ENCODE results near the gene PKMYT1. TPM values are rescaled to one million over a fixed set of nuclear protein-coding genes. Genes with fewer than 3 reads are reported as not detected.

The PKMYT1 gene
- total and polyA plus RNA-seq, 2 experiments from 2014 or later = 90.9 to 100 TPM

- peaks cover 18% of the 10 kb centered on the region for H4K20me1 ChIP-seq (replicated peaks; ENCODE audit: insufficient read depth)
- Mint-ChIP-seq H3K9me3 (no peaks in the 10 kb centered on the region), H3K4me1 (peaks cover 15% of the 10 kb centered on the region; the same call in 2 of the 3 replicates), H3K36me3 (ENCODE audit: low read depth) (peaks cover 37% of the 10 kb centered on the region), H3K27me3 (ENCODE audit: insufficient read depth, low read depth, poor library complexity) (peaks cover 23% of the 10 kb centered on the region), H3K27ac (no peak overlapping the region), H3K4me3 (no peak overlapping the region)
- TF ChIP-seq, protein P1, sequence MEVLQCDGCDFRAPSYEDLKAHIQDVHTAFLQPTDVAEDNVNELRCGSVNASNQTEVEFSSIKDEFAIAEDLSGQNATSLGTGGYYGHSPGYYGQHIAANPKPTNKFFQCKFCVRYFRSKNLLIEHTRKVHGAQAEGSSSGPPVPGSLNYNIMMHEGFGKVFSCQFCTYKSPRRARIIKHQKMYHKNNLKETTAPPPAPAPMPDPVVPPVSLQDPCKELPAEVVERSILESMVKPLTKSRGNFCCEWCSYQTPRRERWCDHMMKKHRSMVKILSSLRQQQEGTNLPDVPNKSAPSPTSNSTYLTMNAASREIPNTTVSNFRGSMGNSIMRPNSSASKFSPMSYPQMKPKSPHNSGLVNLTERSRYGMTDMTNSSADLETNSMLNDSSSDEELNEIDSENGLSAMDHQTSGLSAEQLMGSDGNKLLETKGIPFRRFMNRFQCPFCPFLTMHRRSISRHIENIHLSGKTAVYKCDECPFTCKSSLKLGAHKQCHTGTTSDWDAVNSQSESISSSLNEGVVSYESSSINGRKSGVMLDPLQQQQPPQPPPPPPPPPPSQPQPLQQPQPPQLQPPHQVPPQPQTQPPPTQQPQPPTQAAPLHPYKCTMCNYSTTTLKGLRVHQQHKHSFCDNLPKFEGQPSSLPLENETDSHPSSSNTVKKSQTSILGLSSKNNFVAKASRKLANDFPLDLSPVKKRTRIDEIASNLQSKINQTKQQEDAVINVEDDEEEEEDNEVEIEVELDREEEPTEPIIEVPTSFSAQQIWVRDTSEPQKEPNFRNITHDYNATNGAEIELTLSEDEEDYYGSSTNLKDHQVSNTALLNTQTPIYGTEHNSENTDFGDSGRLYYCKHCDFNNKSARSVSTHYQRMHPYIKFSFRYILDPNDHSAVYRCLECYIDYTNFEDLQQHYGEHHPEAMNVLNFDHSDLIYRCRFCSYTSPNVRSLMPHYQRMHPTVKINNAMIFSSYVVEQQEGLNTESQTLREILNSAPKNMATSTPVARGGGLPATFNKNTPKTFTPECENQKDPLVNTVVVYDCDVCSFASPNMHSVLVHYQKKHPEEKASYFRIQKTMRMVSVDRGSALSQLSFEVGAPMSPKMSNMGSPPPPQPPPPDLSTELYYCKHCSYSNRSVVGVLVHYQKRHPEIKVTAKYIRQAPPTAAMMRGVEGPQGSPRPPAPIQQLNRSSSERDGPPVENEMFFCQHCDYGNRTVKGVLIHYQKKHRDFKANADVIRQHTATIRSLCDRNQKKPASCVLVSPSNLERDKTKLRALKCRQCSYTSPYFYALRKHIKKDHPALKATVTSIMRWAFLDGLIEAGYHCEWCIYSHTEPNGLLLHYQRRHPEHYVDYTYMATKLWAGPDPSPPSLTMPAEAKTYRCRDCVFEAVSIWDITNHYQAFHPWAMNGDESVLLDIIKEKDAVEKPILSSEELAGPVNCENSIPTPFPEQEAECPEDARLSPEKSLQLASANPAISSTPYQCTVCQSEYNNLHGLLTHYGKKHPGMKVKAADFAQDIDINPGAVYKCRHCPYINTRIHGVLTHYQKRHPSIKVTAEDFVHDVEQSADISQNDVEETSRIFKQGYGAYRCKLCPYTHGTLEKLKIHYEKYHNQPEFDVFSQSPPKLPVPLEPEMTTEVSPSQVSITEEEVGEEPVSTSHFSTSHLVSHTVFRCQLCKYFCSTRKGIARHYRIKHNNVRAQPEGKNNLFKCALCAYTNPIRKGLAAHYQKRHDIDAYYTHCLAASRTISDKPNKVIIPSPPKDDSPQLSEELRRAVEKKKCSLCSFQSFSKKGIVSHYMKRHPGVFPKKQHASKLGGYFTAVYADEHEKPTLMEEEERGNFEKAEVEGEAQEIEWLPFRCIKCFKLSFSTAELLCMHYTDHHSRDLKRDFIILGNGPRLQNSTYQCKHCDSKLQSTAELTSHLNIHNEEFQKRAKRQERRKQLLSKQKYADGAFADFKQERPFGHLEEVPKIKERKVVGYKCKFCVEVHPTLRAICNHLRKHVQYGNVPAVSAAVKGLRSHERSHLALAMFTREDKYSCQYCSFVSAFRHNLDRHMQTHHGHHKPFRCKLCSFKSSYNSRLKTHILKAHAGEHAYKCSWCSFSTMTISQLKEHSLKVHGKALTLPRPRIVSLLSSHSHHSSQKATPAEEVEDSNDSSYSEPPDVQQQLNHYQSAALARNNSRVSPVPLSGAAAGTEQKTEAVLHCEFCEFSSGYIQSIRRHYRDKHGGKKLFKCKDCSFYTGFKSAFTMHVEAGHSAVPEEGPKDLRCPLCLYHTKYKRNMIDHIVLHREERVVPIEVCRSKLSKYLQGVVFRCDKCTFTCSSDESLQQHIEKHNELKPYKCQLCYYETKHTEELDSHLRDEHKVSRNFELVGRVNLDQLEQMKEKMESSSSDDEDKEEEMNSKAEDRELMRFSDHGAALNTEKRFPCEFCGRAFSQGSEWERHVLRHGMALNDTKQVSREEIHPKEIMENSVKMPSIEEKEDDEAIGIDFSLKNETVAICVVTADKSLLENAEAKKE (CRISPR knock-in tag; IDR thresholded peaks at IDR 0.05) = no peak
- TF ChIP-seq ZNF114 (CRISPR knock-in tag; IDR thresholded peaks at IDR 0.05) (no peak), NANOG (IDR thresholded peaks at IDR 0.05; ENCODE audit: borderline replicate concordance) (no peak)
- no peaks in the 10 kb centered on the region for H3K9me2 ChIP-seq (ENCODE audit: insufficient read depth)
- H3K79me2 ChIP-seq (replicated peaks; ENCODE audit: insufficient read depth) = peaks cover 9% of the 10 kb centered on the region; the same call in 1 of the 2 replicates
- no peaks in the 10 kb centered on the region; the same call in 1 of the 2 replicates for H3K4me1 ChIP-seq (ENCODE audit: insufficient read depth)
- H3F3A ChIP-seq (replicated peaks; ENCODE audit: low read depth) = peaks cover 19% of the 10 kb centered on the region
- H3K4me3 ChIP-seq = no peak overlapping the region
- no peaks in the 10 kb centered on the region for H3K27me3 ChIP-seq (ENCODE audit: insufficient read depth)
- H3K36me3 ChIP-seq (ENCODE audit: insufficient read depth) = 0 out of 2 replicates have a peak, but pooled peaks cover 3% of the 10 kb centered on the region
- no peak for DNase-seq (ENCODE audit: low spot score)
- no peak overlapping the region for H3K27ac ChIP-seq (ENCODE audit: low read depth)
- no peak overlapping the region for H3K4me2 ChIP-seq
- ATAC-seq = no peak
- H2AFZ ChIP-seq = no peak overlapping the region
These were observed 5.8 kb downstream of the PKMYT1 start for GRCh38 chr16:2974319-2975056.

- Mint-ChIP-seq H3K4me3 (no peak overlapping the region), H3K27ac (no peak overlapping the region), H3K36me3 (ENCODE audit: low read depth) (peaks cover 37% of the 10 kb centered on the region), H3K4me1 (peaks cover 15% of the 10 kb centered on the region; the same call in 2 of the 3 replicates), H3K27me3 (ENCODE audit: insufficient read depth, low read depth, poor library complexity) (peaks cover 24% of the 10 kb centered on the region), H3K9me3 (no peaks in the 10 kb centered on the region)
- no peaks in the 10 kb centered on the region; the same call in 1 of the 2 replicates for H3K4me1 ChIP-seq (ENCODE audit: insufficient read depth)
- DNase-seq (ENCODE audit: low spot score) (no peak), ATAC-seq (no peak)
- H3K36me3 ChIP-seq (ENCODE audit: insufficient read depth) = 0 out of 2 replicates have a peak, but pooled peaks cover 3% of the 10 kb centered on the region
- no peak overlapping the region for H2AFZ ChIP-seq
- H4K20me1 ChIP-seq (replicated peaks; ENCODE audit: insufficient read depth) = peaks cover 18% of the 10 kb centered on the region
- H3K9me2 ChIP-seq (ENCODE audit: insufficient read depth) = no peaks in the 10 kb centered on the region
- no peak overlapping the region for H3K4me3 ChIP-seq
- no peak overlapping the region for H3K27ac ChIP-seq (ENCODE audit: low read depth)
- peaks cover 19% of the 10 kb centered on the region for H3F3A ChIP-seq (replicated peaks; ENCODE audit: low read depth)
- peaks cover 2% of the 10 kb centered on the region; the same call in 1 of the 2 replicates for H3K79me2 ChIP-seq (replicated peaks; ENCODE audit: insufficient read depth)
- no peaks in the 10 kb centered on the region for H3K27me3 ChIP-seq (ENCODE audit: insufficient read depth)
- H3K4me2 ChIP-seq = no peak overlapping the region
- TF ChIP-seq CTCF (conservative IDR thresholded peaks at IDR 0.05; ENCODE audit: low read depth in 2 of 2) (no peak), ETS1 (IDR thresholded peaks at IDR 0.05) (no peak), NANOG (IDR thresholded peaks at IDR 0.05; ENCODE audit: borderline replicate concordance) (no peak), EZH2 (IDR thresholded peaks at IDR 0.05; ENCODE audit: low read depth, unreplicated experiment) (no peak)
These were observed 6.5 kb downstream of the PKMYT1 start for GRCh38 chr16:2973605-2974318.

Data from GM23338 (cell line).